Stimulated activated CD8-positive, alpha-beta memory T cell treated with anti-CD3 and anti-CD28 coated beads, Interleukin-2, amount 100 ng/mL, for 1 hour (primary cell): ENCODE measurements around the gene ZBTB7C.

Experiments
- DNase-seq, 2 donors: peaks; one replicate each; pipeline ENCODE4 v3.0.0-alpha.2; 2020; ENCODE audit warnings: low read depth in 2 of 2

ZBTB7C gene

DNA sequence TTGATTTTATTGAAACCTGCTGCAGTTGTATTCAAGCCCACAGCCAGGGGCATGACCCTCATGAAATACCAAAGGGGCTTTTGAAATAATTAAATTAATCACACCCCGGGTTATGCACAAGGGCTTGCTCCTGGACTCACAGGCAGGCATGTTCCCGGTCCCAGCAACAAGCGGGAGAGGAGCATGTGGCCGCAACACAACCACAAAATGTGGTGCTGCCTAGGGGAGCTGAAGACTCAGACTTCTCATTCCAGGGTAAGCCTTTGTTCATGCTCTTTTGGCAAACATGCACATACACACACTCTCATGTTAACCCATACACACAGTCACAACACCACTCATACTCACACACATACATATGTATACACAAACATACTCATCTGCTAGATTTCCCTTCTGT lies 245.1 kb downstream of the ZBTB7C start:
- no peak for DNase-seq

- no peak for DNase-seq
These were observed 245.5 kb downstream of the ZBTB7C start for GRCh38 chr18:48163738-48164115.

- no peak for DNase-seq
These were observed 246.0 kb downstream of the ZBTB7C start for GRCh38 chr18:48162956-48163737.

DNA sequence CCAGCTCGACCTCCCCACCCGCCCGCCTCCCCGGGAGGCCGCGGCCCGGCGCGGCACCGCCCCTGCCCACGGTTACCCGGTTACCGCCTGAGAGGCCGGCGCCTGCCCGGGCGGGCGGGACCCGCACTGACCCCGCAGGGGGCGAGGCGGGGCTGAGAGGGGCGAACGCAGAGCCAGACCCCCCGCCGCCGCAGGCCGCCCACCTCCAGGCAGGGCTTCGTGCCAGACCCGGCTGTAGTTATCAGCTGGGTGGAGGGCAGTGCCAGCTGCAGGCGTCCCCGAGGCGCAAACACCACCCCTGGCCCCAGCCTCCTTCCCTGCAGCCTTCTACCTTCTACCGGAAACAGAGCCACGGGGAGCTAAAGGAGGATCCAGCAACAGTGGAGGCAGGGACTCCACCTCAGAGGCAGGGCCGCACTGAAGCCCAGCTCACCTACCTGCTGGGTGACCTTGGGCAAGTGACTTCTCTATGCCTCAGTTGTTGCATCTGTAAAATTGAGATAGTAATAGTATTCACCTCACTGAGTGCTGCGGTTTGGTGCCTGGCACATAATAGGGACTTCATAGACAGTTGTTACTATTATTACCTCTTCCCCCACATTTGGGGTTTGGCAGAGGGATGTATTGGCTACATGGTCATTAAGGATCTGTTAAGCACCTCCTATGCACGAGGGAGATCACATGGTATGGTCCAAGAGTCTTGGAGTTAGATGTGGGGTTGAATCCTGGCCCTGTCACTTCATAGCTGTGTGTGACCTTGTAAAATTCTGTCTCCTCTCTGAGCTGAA lies 247.1 kb downstream of the ZBTB7C start:
- DNase-seq: no peak

- DNase-seq: peak; percentile 25 to 49
These were observed 247.8 kb downstream of the ZBTB7C start for GRCh38 chr18:48161191-48161910.

- no peak for DNase-seq
These were observed 248.6 kb downstream of the ZBTB7C start for GRCh38 chr18:48160622-48161021.

DNA sequence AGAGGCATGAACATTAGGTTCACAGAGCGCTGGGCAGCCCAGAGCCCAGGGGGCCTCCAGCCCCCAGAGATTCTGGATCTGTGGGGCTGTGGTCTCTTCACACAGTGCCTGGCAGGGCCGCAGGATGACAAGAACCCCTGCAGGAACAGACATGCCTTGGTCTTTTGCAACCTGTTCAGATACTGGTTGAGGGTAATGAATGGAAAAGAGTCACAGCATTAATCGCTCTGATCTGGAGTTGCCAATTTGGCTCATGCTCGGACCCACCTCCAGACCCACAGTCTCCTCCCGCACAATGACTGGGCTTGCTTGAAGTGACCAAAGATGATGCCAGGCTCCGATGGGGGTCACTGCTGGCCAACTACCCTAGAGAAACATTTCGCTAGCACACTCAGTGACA lies 249.4 kb downstream of the ZBTB7C start:
- no peak for DNase-seq

GRCh38 chr18:48158721-48159120 lies 250.5 kb downstream of the ZBTB7C start:
- DNase-seq: no peak

- no peak for DNase-seq
These were observed 251.2 kb downstream of the ZBTB7C start for GRCh38 chr18:48157956-48158355.

DNA sequence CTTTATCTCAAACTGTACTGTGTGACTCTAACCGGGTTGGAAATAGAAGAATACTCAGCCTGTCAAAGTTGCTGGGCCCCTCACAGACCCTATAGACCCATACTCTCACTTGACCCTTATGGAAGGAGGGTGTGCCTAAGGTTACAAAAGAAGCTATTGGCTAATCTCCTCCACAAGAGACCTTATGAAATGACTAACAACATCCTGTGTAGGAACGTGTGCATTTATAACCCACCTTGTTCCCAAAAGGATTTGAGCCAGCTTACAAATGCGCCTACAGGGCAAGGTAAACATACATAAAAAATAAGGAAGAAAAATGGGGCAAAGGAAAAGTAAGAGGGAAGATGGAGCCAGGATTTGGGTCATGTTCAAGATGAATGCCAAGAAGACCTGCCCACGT lies 253.3 kb downstream of the ZBTB7C start:
- no peak for DNase-seq

DNA sequence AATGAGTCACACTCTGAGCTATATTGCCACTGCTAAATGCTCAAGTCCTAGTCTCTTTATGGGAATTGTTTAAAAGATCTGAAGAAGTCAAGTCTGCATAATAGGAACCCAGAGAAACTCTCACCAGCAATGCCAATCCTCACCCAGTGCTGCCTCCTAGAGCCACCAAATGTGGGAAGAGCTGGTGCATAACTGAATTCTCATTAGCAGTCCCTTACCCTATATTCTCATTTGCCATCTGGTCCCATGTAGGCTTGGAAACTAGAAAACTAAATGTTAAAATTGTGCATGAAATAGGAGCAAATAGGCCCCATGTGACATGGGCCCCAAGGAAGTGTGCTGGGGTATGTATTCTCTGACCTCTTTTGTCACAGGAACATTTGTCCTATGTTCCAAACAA lies 254.4 kb downstream of the ZBTB7C start:
- no peak for DNase-seq

DNA sequence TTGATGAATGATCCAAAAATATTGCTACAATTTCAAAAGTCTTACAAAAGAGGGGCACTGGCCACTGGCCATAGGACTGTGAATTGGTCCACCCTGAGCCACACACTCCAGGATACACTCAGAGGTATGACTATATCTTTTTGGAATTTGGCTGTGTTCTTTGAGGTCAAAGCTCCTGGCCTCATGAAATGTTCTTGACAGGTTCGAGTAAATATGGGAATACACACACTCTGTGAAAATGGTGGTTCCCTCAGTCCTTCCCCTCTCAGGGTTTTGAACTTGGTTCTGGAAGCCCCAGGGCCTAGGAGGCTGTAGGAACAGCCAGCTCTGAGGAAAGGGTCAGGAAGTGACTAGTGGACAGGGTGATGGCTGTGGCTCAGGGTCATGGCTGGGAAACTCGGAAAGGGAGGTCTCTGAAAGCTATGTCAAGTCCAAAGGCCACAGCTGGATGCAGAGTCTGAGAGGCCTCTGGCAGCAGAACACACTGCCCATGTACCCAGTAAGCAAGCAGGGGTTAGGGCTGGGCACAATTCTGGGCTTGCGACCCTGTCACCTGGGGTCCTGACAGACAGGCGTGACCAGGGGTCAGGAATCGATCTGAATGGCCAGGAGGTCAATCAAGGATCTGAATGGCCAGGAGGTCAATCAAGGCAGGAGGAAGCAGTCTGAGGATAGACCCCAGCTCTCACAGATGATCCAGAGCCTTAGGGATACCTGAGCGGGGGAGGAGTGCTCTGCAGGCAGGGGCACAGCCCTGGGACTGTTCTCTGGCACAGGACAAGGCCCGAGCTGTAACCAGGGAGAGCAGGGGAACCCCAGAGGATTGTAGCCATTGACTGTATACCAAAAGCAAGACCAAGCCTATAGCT lies 255.3 kb downstream of the ZBTB7C start:
- DNase-seq: no peak

GRCh38 chr18:48152549-48152948 lies 256.6 kb downstream of the ZBTB7C start:
- DNase-seq: no peak

GRCh38 chr18:48151421-48152065 lies 257.6 kb downstream of the ZBTB7C start:
- no peak for DNase-seq

DNA sequence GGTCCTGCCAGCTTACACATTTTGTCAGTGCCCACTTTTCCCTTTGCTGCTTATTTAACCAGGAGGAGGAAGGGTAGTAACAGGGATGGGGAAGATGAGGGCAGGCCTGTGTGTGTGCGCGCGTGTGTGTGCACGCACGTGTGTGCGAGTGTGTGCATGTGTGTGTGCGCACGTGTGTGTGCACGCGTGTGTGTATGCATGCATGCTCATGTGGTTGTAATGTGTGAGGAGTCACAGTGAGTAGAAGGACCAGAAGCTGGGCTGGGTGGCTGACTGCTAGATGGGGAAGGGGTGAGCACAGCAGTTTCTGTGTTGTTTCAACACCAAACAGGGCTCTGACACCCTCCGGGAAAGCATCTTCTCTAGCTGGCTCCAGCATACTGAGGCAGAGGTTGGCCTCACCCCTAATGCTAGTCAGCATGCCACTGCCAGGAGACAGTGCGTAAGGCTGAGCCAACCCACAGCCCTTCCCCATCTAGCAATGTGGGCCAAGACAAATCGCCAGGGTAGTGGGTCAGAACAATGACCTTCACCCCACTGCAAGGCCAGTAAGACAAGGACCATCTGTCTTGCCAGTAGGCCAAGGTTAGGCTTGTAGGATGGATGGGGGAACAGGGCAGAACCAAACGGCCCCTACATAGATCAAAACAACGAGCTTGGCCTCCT lies 260.0 kb downstream of the ZBTB7C start:
- DNase-seq: no peak

- no peak for DNase-seq
These were observed 266.2 kb downstream of the ZBTB7C start for GRCh38 chr18:48142994-48143393.

- DNase-seq: no peak
These were observed 266.8 kb downstream of the ZBTB7C start for GRCh38 chr18:48142353-48142752.

DNA sequence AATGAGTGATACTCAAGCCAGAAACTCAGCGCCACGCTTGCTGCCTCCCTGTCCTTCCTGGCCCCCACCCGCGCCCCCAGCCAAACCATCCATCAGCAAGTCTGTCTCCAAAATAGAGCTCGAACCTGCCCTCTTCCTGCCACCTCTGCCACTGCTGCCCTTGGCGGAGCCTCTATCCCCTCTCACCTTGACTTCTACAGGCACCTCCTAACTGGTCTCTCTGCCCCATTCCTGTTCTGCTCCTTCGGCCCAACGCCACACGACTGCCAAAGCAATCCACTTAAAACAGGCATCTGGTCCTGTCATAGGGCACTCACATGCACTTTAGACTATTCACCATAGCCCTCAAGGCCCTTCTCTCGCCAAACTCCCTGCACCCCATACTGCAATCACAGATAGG lies 268.5 kb downstream of the ZBTB7C start:
- no peak for DNase-seq

DNA sequence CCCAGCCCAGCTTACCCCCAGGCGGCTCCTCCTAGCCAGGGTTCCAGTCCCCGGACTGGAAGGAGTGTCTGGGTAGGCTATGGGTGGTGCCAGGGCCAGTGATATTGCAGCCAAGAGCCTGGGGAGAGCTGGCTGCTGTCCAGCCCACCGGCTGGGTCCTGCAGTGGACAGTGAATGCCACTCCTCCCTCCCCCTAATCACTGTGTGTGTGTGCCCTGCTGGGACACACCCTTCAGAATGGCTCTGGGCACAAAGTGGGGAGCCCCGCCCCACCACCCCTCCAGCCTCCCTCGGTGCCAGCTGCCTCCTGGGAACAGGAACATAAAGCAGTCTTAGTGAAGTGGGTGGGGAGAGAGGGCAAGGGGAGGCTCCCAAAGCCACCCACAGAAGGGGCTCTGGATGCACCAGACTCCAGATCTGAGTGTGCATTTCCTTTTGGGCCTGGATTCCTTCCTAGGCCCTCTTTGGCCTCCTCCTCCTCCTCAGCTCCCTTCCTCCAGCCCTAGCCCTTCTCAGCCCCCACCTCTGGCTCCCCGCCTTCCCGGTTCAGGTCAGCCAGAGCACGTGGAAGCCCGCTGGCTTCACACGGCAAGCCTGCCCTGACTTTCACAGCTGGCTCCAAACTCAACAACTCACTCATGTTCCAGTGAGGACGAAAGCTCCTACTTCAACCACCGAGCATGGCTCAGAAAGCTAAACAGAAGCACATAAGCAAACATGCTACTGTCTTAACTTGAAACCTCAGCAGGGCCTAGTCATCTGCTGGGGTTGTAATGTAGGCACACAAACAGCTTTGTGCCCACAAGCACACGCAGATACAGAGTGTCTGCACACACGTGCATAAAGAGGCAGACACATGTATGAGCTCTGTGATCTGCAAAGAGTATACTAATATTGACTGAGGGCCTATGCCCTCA lies 269.5 kb downstream of the ZBTB7C start:
- DNase-seq: no peak
